ENCODE data around the gene NUAK1.

Gene NUAK1

DNA sequence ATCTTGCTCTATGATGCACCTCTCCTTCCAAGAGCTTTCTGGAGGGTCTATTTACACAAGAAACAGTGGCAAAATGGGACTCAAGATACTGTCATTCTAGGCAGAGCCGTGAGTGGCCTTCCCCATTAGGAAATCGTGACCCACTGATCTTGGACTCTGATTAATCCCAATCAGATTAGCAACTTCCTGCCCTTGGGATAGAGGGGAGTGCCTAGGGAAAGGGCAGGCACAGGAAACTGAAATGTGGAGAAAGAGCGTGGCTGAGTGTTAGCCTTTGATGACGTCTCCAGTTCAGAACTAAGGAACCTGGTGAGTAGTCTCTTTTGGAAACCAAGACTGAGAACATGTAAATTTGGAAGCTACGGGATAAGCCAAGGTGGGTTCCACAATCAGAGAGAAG, 76.1 kb downstream of the NUAK1 start:
- no peak for DNase-seq (ENCODE audit: low read depth)

DNA sequence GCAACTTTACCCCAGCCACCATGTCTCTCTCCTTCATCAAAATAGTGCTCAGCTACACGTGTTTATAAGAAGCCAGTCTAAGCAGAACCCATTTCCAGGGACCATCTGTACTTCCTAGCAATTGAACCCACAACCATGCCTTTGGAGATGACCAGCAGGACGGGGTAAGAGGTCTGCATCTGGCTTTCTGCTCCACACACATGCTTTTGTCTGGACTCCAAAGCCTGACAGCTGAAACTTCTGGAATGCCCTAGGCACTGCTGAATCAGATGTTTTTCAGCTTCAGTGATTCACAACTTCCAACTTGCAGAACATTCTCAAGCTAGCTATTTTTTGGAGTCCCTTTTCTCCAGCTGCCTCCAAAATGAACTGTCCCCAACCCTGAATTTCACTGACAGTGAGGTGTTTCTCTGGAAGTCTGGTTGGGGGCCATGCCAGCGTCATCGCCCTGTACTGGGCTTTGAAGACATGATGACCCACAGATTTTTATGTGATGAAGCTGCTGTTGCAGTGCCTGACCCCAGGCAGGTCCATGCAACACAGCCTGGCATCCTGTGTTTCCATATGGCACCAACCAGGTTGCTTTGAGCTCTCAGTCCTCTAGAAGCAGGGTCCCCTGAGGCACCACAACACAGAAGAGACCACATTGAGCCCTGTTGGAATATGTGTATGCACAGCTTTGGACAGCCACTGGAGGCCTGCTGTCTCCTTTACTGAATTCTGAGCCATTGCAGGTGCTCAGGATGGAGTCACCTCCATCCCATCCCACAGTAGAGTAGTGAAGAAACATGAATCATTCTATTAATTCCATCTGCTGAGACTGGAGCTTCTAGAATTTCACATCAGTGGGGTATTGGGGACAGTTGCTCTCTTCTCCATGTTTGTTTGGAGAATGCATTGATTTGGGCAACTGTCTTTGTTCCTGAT, 80.2 kb downstream of the NUAK1 start:
- DNase-seq (ENCODE audit: low read depth), result no peak

DNA sequence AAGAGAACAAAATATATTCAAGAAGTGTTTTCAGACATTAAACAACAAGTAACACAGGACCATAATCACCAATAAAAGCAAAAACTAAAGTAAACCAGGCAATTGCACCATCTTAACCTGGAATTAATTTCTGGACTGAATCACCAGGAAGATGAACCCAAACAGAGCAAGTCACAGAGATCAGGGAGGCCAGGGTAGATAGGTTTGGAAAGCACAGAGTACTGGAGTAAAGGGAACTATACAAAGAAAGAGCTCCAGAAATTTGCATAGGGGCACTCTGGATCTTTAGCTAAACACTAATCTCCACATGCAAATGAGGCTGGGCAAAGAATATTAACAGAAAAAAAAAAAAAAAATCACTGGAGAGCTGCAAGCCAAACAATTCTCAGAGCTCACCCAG, 84.7 kb downstream of the NUAK1 start:
- DNase-seq (ENCODE audit: low read depth), result no peak

DNA sequence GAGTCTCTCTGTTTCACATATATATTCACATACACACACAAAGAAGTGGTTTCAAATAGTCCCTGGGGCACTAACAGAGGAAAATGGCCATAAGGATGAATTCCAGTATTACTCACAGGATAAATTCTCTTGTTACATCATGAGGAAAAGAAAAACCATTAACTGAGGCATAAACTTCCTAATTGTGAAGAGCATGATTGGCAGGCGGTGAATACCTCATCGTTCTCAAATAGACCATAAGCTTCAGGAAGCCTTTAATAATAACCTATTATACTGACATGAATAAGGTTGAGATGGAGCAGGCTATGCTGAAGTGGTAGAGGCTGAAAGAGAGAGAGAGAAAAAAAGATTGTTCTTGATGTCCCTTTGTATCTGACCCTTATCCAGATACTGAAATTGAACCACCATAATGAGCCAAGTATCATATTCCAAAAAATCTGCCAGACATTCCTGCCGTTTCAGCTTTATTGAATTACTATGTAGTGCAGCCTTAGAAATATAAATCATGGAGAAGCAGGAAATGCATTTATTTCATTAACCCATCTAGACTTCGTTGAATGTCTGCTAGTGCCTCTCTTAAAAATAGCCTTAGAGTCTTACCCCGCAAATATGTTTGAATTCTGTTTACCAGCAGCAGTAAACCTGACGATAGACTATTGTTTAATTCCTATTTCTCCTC, 86.8 kb downstream of the NUAK1 start:
- DNase-seq (ENCODE audit: low read depth), result peak; percentile 6

DNA sequence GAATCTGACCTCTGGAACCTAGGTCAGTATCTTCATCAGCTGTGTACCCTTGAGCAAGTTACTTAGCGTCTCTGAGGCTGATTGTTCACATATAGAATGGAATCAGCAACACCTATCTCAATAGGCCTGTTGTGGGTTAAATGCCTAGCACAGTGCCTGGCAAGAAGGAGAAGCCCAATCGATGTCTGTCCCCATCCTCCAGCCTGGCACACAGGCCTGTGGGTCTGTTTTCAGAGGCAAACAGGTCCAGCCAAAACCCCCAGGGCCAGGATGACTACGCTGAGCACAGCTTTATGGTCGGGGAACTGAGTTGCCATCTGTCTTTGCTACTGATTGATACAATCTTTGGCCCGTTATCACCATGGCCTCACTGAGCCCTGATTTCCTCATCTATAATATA, 89.2 kb downstream of the NUAK1 start:
- DNase-seq (ENCODE audit: low read depth), result no peak

DNA sequence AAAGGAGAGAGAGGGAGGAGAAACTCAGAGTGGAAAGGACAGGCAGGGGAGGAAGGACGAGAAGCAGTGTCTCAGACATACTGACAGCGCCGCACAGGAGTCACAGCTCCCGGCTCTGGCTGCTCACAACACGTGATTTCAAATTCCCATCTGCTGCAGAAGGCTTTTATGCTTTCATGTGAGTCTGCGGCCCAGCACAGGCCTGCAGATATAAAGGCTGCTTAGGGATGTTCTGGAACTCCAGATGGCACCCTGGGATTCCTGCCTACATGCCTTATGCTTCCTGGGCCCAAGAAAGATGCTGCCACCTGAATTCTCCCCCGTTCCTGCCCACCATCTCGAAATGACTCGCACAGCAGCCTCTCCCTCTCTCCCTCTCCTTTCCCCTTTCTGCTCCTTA, 89.6 kb downstream of the NUAK1 start:
- DNase-seq (ENCODE audit: low read depth), result no peak

DNA sequence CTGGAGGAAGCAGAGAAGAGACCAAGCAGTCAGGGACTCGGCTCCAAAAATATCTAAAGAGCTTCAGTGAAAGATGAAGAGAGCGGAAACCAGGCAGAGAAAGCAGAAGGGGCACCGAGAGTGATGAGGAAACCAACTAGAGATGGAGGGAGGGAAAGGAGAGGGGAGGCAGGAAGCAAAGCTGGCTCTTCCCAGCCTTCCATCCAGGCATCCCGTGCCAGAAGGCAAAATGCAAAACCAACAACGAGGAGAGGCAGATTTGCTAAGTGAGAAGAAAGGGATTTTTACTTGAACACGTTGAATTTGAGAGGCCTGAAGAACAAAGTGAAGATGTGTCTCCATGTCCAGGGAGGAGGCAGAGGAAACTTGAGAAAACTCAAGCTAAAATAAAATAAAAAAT, 90.1 kb downstream of the NUAK1 start:
- DNase-seq (ENCODE audit: low read depth), result no peak

DNA sequence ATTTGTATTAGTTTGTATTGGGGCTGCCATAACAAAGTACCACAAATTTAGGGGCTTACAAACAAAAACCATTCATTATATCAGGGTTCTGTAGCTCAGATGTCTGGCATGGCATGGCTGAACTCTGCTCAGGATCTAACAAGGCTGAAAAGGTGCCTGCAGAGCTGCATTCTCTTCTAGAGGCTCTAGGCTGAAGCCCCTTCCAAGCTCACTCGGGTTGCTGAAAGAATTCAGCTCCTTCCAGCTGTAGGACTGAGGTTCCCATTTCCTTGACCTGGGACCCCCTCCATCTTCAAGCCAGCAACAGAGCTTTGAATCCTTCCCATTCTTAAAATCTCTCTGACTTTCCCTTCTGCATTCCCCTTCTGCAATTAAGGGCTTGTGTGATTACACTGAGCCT, 90.7 kb downstream of the NUAK1 start:
- DNase-seq (ENCODE audit: low read depth), result no peak

DNA sequence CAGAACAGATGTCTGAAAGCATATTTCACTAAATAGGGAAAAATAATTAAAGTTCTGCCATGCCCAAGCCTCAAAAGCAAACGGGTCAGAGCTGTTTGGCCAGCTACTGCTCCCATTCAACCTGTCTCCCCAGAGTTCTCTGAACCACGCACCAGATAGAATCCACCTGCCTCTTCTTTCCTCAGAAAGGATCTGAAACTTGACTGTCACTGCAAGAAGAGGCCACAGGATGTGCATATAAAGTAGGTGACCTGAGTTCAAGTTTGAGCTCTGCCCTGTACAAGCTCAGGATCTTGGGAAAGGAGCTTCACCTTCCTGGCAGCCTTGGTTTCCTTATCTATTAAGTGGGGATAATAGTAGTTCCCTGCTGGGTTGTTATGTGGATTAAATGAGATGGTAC, 91.8 kb downstream of the NUAK1 start:
- no peak for DNase-seq (ENCODE audit: low read depth)

DNA sequence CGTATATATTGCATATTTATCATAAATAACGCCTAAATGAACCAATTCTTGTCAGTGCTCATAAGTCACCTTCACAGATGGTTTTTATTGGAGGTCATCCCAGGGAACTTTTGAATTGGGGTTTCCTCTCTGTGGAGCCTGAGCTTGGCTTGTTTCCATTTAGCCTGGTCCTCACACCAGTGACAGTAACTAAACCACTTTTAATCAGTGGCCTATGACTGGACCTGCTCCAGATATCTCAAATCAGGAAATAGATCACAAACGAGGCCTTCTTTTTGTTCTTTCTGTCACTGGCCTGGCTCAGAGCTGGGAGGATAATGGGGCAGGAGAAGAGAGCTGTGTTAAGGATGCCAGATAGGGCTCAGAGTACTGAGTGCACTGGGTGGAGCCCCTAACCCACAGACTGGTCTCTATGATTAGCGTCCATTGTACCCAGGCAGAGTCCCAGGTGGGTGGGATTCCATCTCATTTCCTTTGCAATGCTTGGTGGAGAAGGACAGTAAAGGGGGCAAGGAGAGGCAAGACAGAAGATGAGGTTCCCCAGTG, 92.4 kb downstream of the NUAK1 start:
- DNase-seq (ENCODE audit: low read depth), result no peak

DNA sequence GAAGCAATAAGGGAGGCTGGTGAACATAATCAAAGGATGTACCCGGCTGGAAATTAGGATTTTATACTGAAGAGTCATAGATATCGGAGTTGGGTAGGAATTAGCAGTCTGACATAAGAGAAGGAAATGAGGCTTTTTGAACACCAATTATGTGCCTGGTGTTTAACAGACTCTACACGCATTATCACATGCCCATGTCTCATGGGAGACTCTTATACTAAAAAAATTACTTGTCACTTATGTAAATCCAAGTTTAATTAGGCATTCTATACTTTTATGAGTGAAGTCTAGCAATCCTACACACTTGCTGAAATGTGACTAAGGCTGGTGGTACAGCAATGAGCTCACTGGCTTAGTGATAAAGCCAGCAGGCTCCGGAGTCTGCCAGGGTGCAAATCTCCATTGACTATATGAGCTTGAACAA, 93.5 kb downstream of the NUAK1 start:
- no peak for DNase-seq (ENCODE audit: low read depth)

DNA sequence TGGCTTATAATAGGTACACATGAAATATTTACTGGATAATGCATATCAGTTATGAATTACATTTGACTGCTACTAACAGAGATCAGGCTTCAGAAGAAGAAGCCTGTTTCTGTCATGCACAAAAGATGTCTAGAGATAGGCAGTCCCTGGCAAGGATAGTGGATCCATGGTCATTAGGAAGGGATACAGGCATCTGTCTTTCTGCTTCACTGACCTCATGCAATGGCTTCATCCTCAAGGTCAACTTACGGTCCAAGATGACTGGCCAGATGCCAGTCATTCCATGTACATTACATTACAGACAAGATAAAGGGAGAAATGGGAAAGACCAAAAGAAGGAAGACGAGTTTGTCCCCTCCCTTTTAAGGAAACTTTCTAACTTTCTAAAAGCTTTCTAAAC, 94.0 kb downstream of the NUAK1 start:
- no peak for DNase-seq (ENCODE audit: low read depth)

DNA sequence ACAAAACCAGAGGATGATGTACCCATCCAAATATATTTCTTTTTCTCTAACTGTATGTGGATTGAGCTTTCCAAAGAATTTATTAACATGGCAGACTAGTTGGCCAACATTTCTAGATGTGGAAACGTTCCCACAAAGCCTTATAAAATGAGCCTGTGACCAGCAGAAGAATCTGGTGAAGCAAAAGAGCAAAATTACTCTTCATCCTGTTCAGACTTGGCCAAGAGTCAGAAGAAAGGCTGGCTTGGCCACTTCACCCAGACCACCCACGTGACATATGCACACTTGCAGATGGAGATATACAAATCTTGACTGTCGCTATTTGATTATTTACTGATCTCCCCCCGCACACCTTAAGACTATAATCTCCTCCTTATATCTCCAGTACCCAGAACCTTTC, 96.7 kb downstream of the NUAK1 start:
- no peak for DNase-seq (ENCODE audit: low read depth)

DNA sequence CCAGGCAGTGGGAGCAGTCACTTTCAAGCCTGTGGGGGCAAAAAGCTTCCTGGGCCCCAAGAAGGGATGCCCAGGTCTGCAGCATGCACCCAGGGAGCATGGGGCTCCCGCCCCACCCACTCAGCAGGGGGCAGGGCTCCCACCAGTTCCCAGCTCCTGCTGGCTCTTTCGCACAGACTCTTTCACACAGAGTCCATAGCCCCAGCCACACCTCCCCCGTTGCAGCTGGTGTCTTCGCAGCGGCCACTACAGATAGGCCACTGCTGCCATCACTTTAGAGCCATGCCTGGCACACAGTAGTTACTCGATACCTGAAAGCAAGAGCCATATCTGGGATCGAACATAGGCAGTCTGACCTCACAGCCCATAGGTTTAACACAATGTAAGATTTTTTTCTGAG, 98.2 kb downstream of the NUAK1 start:
- DNase-seq (ENCODE audit: low read depth), result no peak

DNA sequence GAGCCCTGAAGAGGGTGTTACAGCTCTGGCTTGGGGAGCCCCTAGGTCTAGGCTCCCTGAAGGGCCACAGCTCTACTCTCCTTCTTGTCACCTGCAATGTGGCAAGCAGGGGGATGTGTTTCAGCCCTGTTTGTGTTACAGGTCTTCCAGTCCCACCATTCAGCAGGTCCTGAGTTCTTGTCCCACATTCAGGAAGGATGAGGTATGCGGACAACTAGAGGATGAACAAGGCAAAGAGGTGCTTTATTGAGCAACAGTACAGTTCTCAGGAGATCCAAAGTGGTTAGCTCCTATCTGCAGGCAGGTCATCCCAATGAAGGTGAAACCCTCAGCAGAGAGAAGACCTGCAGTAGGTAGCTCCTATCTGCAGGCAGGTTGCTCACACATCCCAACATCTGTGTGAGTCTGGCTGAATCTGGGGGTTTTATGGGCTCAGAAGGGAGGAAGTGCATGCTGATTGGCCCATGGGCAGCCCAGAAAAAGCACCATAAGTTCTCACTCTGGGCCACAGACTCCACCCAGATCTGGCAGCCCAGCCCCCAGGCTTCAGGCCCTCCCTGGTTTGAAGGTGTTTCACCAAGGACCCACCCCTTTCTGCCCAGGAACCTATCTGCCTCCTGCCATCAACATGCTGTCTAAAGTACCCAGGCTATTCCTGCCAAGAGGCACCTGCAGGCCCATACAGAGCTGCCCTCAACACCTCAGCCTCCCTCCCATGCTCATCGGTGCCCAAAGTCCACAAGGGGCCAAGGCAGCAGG, 98.9 kb downstream of the NUAK1 start:
- DNase-seq (ENCODE audit: low read depth), result no peak

DNA sequence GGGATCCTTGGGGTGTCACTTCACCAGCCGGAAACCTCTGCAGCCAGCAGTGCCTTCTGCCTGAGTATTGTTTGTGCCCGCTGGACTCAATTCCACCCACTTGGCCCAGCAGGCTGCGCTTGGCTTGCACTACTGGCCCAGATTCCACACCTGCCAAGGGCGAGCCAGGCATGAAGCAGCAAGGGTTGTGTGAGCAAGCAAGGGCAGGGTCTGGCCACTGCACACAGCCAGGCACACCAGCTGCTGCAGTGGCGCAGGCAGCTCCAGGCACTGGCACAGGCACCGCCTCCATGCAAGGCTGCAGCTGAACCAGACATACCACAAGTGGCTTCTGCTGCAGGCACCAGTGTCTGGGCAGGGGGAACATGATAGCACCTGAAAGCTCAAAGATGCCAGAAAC, 99.5 kb downstream of the NUAK1 start:
- no peak for DNase-seq (ENCODE audit: low read depth)

DNA sequence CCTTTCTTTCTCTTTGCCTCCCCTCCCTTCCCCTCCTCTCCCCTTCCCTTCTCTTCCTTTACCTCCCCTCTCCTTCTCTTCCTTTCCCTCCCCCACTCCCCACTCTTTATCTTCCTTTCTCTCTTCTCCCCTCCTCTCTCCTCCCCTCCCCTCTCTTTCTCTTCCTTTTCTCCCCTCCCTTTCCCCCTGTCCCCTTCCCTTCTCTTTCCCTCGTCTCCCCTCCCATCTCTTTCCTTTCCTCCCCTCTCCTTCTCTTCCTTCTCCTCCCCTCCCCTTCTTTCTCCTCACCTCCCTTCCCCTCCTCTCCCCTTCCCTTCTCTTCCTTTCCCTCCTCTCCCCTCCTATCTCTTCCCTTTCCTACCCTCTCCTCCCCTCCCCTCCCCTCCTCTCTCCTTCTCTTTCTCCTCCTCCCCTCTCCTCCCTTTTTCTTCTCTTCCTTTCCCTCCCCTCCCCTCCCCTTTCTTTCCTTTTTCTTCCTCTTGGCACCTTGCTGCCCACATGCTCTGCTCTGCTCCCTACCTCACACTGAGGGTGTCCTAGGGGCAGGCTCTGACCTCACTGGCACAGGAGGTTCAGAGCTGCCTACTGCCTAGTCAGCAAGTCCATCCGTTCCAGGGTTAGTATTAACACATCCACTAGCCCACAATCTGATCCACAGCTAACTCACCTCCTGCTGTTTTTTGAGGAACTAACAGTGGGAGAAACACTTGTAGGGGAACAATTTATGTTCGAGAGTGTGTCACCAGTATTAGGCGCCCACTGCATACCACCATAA, 101.0 kb downstream of the NUAK1 start:
- no peak for DNase-seq (ENCODE audit: low read depth)

DNA sequence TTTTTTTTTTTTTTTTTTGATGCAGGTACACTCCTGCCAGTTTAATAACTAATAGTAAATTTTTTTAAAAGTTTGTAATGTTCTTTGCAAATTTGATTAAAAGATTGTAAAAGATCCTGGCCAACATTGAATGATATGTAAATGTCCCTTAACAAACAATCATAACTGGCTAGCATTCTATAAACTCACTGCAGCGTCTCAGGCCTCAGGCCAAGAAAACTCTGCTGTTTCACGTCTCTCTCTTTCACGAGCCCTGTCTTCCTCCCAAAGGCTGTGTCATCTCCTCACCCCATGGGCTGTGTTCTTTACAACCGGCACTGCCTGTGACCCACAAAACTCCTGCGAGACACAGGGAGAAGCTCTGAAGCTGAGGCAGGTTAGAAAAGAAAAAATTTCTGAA, 103.3 kb downstream of the NUAK1 start:
- DNase-seq (ENCODE audit: low read depth), result no peak

DNA sequence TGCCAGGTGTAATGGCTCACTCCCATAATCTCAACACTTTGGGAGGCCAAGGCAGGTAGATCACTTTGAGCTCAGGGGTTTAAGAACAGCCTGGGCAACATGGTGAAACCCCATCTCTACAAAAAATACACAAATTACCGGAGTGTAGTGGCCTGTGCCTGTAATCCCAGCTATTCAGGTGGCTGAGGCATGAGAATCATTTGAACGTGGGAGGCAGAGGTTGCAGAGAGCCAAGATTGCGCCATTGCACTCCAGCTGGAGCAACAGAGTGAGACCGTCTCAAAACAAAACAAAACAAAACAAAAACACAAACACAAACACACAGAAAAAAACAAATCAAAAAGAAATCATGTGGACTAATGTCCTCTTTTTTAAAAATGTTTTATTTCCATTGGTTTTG, 104.4 kb downstream of the NUAK1 start:
- no peak for DNase-seq (ENCODE audit: low read depth)

DNA sequence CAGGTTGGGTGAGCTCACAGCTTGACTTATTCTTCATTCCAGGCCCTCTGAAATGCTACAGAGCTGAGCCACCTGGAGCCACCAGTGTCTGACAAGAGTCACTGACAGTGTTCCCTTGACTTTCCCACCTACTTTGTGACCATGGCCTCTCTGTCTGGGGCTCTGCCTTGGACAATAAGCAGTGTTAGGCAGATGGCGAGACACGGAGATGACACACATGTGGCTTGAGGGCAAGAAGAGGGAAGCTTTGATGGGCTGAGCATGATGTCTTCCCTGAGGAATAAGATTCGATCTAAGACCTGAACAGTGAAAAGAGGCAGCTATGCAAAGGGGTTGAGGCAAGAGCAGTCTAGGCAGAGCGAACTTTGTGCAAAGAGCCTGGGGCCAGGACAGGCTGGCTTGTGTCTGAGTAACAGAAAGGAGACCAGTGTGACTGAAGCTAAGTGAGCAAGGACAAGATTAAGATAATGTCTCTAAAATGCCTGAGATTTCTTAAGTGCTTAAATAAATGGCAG, 105.5 kb downstream of the NUAK1 start:
- no peak for DNase-seq (ENCODE audit: low read depth)

DNA sequence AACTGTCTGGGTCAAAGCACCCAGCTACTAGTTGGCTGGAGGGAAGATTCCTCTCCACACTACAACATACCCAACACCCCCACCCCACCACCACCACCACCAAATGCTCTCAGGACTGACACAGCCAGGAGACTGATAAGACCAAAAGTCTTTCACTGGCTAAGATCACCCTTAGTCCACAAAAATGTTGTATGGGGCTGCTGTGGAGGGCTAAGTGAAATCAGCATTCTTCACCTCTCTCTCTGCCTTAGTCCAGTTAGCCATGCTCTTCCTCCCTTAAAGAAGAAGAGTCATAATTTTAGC, 106.2 kb downstream of the NUAK1 start:
- no peak for DNase-seq (ENCODE audit: low read depth)
